HepG2 (cell line): ENCODE measurements around the gene PLXNC1. TPM values are rescaled to one million over a fixed set of nuclear protein-coding genes. Genes with fewer than 3 reads are reported as not detected.
A peak's percentile ranks its signal among the peaks of the same experiment; 100 is the strongest.

ENCODE experiments used
- AHR ChIP-seq: IDR thresholded peaks from 2 replicates; pipeline ENCODE4 v1.6.1; 2018; ENCODE audit warnings: missing genetic modification reagents, missing compliant biosample characterization
- ARID2 ChIP-seq: sonication (generic); formaldehyde crosslinking; IDR thresholded peaks from 2 replicates; pipeline ENCODE4 v1.8.1; 2022; ENCODE audit warnings: mild to moderate bottlenecking, missing genetic modification reagents, borderline replicate concordance
- CHD2 ChIP-seq: IDR thresholded peaks from 2 replicates; pipeline ENCODE4 v1.6.1; 2011; ENCODE audit warnings: low read depth, low read length, improper control_type of control experiment
- EEA1 ChIP-seq: sonication (generic); formaldehyde crosslinking; IDR thresholded peaks from 2 replicates; pipeline ENCODE4 v1.5.1; 2020; ENCODE audit warnings: mild to moderate bottlenecking, missing genetic modification reagents, borderline replicate concordance
- ELF1 ChIP-seq: sonication (generic); formaldehyde crosslinking; IDR thresholded peaks from 2 replicates; pipeline ENCODE4 v1.4.0; 2020; ENCODE audit warnings: missing genetic modification reagents
- FIP1L1 ChIP-seq: fragments of 200-400 bp; formaldehyde crosslinking; IDR thresholded peaks from 2 replicates; pipeline ENCODE4 v1.6.1; 2018; ENCODE audit warnings: low read depth, mild to moderate bottlenecking, low read length, moderate library complexity, borderline replicate concordance; ENCODE audit not compliant: insufficient read depth
- GZF1 ChIP-seq: sonication (generic); formaldehyde crosslinking; IDR thresholded peaks from 2 replicates; pipeline ENCODE4 v1.5.1; 2020; ENCODE audit warnings: mild to moderate bottlenecking, missing genetic modification reagents
- HNRNPH1 ChIP-seq: fragments of 200-400 bp; formaldehyde crosslinking; optimal IDR thresholded peaks from 2 replicates; pipeline ENCODE3; 2017; ENCODE audit warnings: mild to moderate bottlenecking, low read depth, low read length
- JDP2 ChIP-seq: sonication (generic); formaldehyde crosslinking; IDR thresholded peaks from 2 replicates; pipeline ENCODE4 v1.8.1; 2022; ENCODE audit warnings: missing genetic modification reagents, borderline replicate concordance
- MAFK ChIP-seq, 2 experiments: IDR thresholded peaks in 1 of 2; conservative IDR thresholded peaks in 1 of 2; 2 replicates each; pipeline ENCODE4 v1.6.1; 2011; ENCODE audit warnings: improper control_type of control experiment in 2 of 2, low read length in 2 of 2
- MIER2 ChIP-seq: IDR thresholded peaks from 2 replicates; pipeline ENCODE4 v1.6.1; 2016; ENCODE audit warnings: missing biosample characterization, missing genetic modification reagents
- PITX1 ChIP-seq: sonication (generic); formaldehyde crosslinking; IDR thresholded peaks from 2 replicates; pipeline ENCODE4 v1.5.1; 2020; ENCODE audit warnings: mild to moderate bottlenecking, missing genetic modification reagents
- POGZ ChIP-seq: sonication (generic); formaldehyde crosslinking; IDR thresholded peaks from 2 replicates; pipeline ENCODE4 v1.4.0; 2020; ENCODE audit warnings: mild to moderate bottlenecking, missing genetic modification reagents
- POLR2AphosphoS5 ChIP-seq: IDR thresholded peaks from 2 replicates; pipeline ENCODE4 v1.6.1; 2012; ENCODE audit warnings: low read depth, low read length
- RARA ChIP-seq: IDR thresholded peaks from 2 replicates; pipeline ENCODE4 v1.6.1; 2016; ENCODE audit warnings: missing genetic modification reagents, missing compliant biosample characterization
- SOX13 ChIP-seq, 3 experiments: fragments of 450-650 bp in 1 of 3; sonication (generic) in 1 of 3; formaldehyde crosslinking in 1 of 3; IDR thresholded peaks in 2 of 3; conservative IDR thresholded peaks in 1 of 3; 2 replicates each; pipeline versions ENCODE4 v1.5.0 to v1.6.1; 2016 to 2020; ENCODE audit warnings: antibody characterized with exemption in 1 of 3, mild to moderate bottlenecking in 1 of 3, missing compliant biosample characterization in 1 of 3, missing genetic modification reagents in 1 of 3, moderate library complexity in 1 of 3
- ZBTB20 ChIP-seq: sonication (generic); formaldehyde crosslinking; IDR thresholded peaks from 2 replicates; pipeline ENCODE4 v1.8.1; 2023; ENCODE audit warnings: missing genetic modification reagents, low read depth, mild to moderate bottlenecking, borderline replicate concordance
- ZBTB42 ChIP-seq: sonication (generic); formaldehyde crosslinking; IDR thresholded peaks from 2 replicates; pipeline ENCODE4 v1.5.0; 2020; ENCODE audit warnings: mild to moderate bottlenecking, missing genetic modification reagents
- ZBTB7A ChIP-seq: sonication (generic); formaldehyde crosslinking; IDR thresholded peaks from 2 replicates; pipeline ENCODE4 v1.8.0; 2022; ENCODE audit warnings: mild to moderate bottlenecking, missing genetic modification reagents
- ZBTB8A ChIP-seq: sonication (generic); formaldehyde crosslinking; IDR thresholded peaks from 2 replicates; pipeline ENCODE4 v1.4.0; 2020; ENCODE audit warnings: mild to moderate bottlenecking, low read depth, missing genetic modification reagents, borderline replicate concordance
- ZNF33B ChIP-seq: sonication (generic); formaldehyde crosslinking; IDR thresholded peaks from 2 replicates; pipeline ENCODE4 v1.5.1; 2020; ENCODE audit warnings: mild to moderate bottlenecking, missing genetic modification reagents
- ZNF530 ChIP-seq: sonication (generic); formaldehyde crosslinking; IDR thresholded peaks from 2 replicates; pipeline ENCODE4 v1.5.0; 2020; ENCODE audit warnings: low read depth, mild to moderate bottlenecking, missing genetic modification reagents
- ZNF567 ChIP-seq: sonication (generic); formaldehyde crosslinking; IDR thresholded peaks from 2 replicates; pipeline ENCODE4 v1.8.1; 2023; ENCODE audit warnings: mild to moderate bottlenecking, missing genetic modification reagents, borderline replicate concordance
- ZNF619 ChIP-seq: sonication (generic); formaldehyde crosslinking; IDR thresholded peaks from 2 replicates; pipeline ENCODE4 v1.4.0; 2020; ENCODE audit warnings: mild to moderate bottlenecking, missing genetic modification reagents
- ZNF672 ChIP-seq: sonication (generic); formaldehyde crosslinking; IDR thresholded peaks from 2 replicates; pipeline ENCODE4 v1.8.1; 2022; ENCODE audit warnings: missing genetic modification reagents
- ZNF776 ChIP-seq: sonication (generic); formaldehyde crosslinking; IDR thresholded peaks from 2 replicates; pipeline ENCODE4 v1.4.0; 2020; ENCODE audit warnings: mild to moderate bottlenecking, missing genetic modification reagents
- ZNF816 ChIP-seq: sonication (generic); formaldehyde crosslinking; IDR thresholded peaks from 2 replicates; pipeline ENCODE4 v1.8.0; 2022; ENCODE audit warnings: missing genetic modification reagents, mild to moderate bottlenecking, borderline replicate concordance
- ZSCAN25 ChIP-seq: sonication (generic); formaldehyde crosslinking; IDR thresholded peaks from 2 replicates; pipeline ENCODE4 v1.8.0; 2022; ENCODE audit warnings: mild to moderate bottlenecking, missing genetic modification reagents
- ZSCAN30 ChIP-seq: sonication (generic); formaldehyde crosslinking; IDR thresholded peaks from 2 replicates; pipeline ENCODE4 v1.5.0; 2020; ENCODE audit warnings: mild to moderate bottlenecking, missing genetic modification reagents
- polyA plus RNA-seq, 8 experiments: library from polyadenylated mRNA; depleted of rRNA in 3 of 8; stranded (reverse) in 7 of 8; unstranded in 1 of 8; fragments of >200 nt; fragmentation: Illumina TruSeq in 4 of 8; extraction: Trizol in 4 of 8; gene quantifications; 2 replicates each; pipeline versions ENCODE4 v1.2.1 to v1.2.3, GENCODE V29; 2011 to 2016; ENCODE audit warnings: low read depth in 4 of 8, missing spikeins in 1 of 8, mixed read lengths in 1 of 8; ENCODE audit not compliant: insufficient read depth in 1 of 8
- total RNA-seq, 5 experiments: library from RNA; depleted of rRNA; stranded (reverse); fragments of >200 nt; fragmentation: Illumina TruSeq; extraction: Trizol; gene quantifications; 2 replicates each; pipeline ENCODE4 v1.2.3, GENCODE V29; 2016; ENCODE audit warnings: low read depth in 1 of 5
- TF ChIP-seq, protein P1 (sequence below): IDR thresholded peaks from 2 replicates; pipeline ENCODE4 v1.6.1; 2016; ENCODE audit warnings: low read depth, control low read depth
- TF ChIP-seq, protein P2 (sequence below): sonication (generic); formaldehyde crosslinking; conservative IDR thresholded peaks from 2 replicates; pipeline ENCODE4 v1.4.0; 2020; ENCODE audit warnings: missing genetic modification reagents

The PLXNC1 gene
- total and polyA plus RNA-seq, 2 of the 13 experiments (the other 11 are each of a cell fraction or from before 2014, with no cell fraction given), result 6.6 to 11.2 TPM

DNA sequence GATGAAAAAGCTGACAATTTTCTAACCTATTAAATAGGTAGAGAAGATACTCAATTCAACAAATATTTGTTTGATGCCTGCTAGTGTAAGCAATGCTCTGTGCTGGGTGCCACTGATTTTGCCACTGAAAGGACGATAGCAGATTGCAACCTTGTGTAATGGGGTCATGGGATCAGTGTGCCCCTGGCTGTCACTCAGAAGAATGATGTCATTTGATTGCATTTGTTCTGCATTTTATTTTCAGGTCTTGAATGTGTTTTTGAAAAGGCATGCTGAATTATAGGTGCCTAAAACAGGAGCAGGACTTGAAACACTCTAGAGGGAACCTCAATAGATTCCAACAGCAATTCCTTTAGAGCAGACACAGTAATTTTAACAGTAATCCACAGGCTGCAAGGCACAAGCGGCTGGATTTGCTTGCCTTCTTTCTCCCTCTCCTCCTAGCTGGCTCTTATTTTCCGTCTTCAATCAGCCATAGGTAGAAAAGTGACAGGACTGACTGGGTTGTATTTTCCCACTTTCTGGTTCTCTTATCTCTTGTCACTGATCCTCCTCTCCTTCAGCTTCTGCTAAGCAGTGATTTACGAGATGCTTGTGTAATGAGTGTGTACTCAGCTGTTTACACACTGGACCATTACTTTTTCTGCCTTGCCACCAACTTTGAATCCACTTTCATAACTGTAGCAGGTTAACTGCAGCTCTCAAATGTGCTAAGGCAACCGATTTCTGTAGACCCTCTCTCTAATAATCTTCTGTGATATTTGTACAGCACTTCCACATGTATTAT is 4.1 kb downstream of the PLXNC1 start (continued):
- TF ChIP-seq POGZ (CRISPR knock-in tag) (no peak), ZNF530 (no peak), ELF1 (CRISPR knock-in tag) (no peak), ARID2 (CRISPR knock-in tag) (no peak), SOX13 (IDR thresholded peaks at IDR 0.05) (no peak), SOX13 (CRISPR knock-in tag; conservative IDR thresholded peaks at IDR 0.05 in 1 of 2, IDR thresholded peaks at IDR 0.05 in 1 of 2) (peak in 1 of 2 experiments; percentile 50; a peak in 1 of 4 replicates), RARA (CRISPR knock-in tag) (no peak), HNRNPH1 (no peak), ZNF567 (CRISPR knock-in tag) (no peak), MIER2 (CRISPR knock-in tag) (no peak), ZNF816 (CRISPR knock-in tag) (no peak), ZNF619 (CRISPR knock-in tag) (no peak), ZNF672 (CRISPR knock-in tag) (no peak), ZNF776 (CRISPR knock-in tag) (no peak), ZBTB8A (CRISPR knock-in tag) (no peak), CHD2 (no peak), AHR (CRISPR knock-in tag) (no peak), PITX1 (no peak), GZF1 (CRISPR knock-in tag) (no peak), ZSCAN30 (no peak), ZBTB7A (no peak), FIP1L1 (no peak), EEA1 (CRISPR knock-in tag) (no peak), JDP2 (CRISPR knock-in tag) (no peak), ZSCAN25 (CRISPR knock-in tag) (no peak), POLR2AphosphoS5 (no peak), ZBTB20 (CRISPR knock-in tag) (no peak), ZBTB42 (CRISPR knock-in tag) (no peak), ZNF33B (CRISPR knock-in tag) (no peak), MAFK (conservative IDR thresholded peaks at IDR 0.05 in 1 of 2, IDR thresholded peaks at IDR 0.05 in 1 of 2; ENCODE audit: low read length in 2 of 2) (no peak)
- TF ChIP-seq, protein P1, sequence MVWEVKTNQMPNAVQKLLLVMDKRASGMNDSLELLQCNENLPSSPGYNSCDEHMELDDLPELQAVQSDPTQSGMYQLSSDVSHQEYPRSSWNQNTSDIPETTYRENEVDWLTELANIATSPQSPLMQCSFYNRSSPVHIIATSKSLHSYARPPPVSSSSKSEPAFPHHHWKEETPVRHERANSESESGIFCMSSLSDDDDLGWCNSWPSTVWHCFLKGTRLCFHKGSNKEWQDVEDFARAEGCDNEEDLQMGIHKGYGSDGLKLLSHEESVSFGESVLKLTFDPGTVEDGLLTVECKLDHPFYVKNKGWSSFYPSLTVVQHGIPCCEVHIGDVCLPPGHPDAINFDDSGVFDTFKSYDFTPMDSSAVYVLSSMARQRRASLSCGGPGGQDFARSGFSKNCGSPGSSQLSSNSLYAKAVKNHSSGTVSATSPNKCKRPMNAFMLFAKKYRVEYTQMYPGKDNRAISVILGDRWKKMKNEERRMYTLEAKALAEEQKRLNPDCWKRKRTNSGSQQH, result no peak
- TF ChIP-seq, protein P2, sequence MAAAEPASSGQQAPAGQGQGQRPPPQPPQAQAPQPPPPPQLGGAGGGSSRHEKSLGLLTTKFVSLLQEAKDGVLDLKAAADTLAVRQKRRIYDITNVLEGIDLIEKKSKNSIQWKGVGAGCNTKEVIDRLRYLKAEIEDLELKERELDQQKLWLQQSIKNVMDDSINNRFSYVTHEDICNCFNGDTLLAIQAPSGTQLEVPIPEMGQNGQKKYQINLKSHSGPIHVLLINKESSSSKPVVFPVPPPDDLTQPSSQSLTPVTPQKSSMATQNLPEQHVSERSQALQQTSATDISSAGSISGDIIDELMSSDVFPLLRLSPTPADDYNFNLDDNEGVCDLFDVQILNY (CRISPR knock-in tag), result no peak
